Cardiac muscle cell (in vitro differentiated cells and primary cell): ENCODE data around the gene CUL2. TPM values are rescaled to one million over a fixed set of nuclear protein-coding genes. Genes with fewer than 3 reads are reported as not detected.
A peak's percentile ranks its signal among the peaks of the same experiment; 100 is the strongest.

Source experiments
- DNase-seq, 2 donors: peaks; one replicate each; pipeline versions ENCODE4 v3.0.0 to v3.0.0-alpha.2; 2010 to 2017; ENCODE audit warnings: low read depth in 1 of 2, low spot score in 1 of 2
- H3K27ac ChIP-seq: fragments of 200-600 bp; sonication (generic); 2 replicates; pipeline ENCODE4 v1.5.1; 2016
- H3K27me3 ChIP-seq: fragments of 200-600 bp; sonication (generic); 2 replicates; pipeline ENCODE4 v1.6.0; 2016; ENCODE audit warnings: control low read depth
- H3K36me3 ChIP-seq: fragments of 200-600 bp; sonication (generic); 2 replicates; pipeline ENCODE4 v1.5.1; 2016; ENCODE audit warnings: control low read depth
- H3K4me1 ChIP-seq: fragments of 200-600 bp; sonication (generic); 2 replicates; pipeline ENCODE4 v1.8.1; 2017; ENCODE audit warnings: low read depth, mild to moderate bottlenecking, mixed run types
- H3K4me3 ChIP-seq: fragments of 200-600 bp; sonication (generic); 2 replicates; pipeline ENCODE4 v1.5.1; 2016; ENCODE audit warnings: mild to moderate bottlenecking
- H3K9me3 ChIP-seq: fragments of 200-600 bp; sonication (generic); 2 replicates; pipeline ENCODE4 v1.5.1; 2017; ENCODE audit warnings: low read depth, mild to moderate bottlenecking, control low read depth
- polyA plus RNA-seq: library from polyadenylated mRNA; unstranded; fragments of >200 nt; fragmentation: Nextera tagmentation; extraction: Ambion mirVana; gene quantifications from 2 replicates; pipeline ENCODE4 v1.2.1, GENCODE V29; 2016
- total RNA-seq: library from RNA; depleted of rRNA; stranded (reverse); fragments of >200 nt; gene quantifications from 2 replicates; pipeline ENCODE4 v1.2.3, GENCODE V29; 2016
- TF ChIP-seq, protein P1 (sequence below): IDR thresholded peaks from 2 replicates; pipeline ENCODE4 v1.5.1; 2012; ENCODE audit warnings: low read depth, mild to moderate bottlenecking, low read length

The CUL2 gene
- total and polyA plus RNA-seq, 2 experiments from 2014 or later: 19.2 to 48.7 TPM

DNA sequence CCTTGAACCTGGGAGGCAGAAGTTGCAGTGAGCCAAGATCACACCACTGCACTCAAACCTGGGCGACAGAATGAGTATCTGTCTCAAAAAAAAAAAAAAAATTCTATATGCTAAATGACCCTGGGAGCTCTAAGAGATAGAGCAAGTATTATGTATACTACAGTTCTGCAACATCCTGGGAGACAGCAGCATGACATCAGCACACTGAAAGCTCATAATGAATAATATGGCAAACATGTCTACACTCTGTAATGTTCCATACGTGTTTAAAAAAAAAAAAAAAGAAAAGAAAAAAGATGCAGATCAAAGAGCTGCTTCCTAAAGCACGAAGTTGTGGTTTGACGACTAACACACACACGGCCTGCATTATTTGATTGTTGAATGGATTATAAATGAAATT, 72.5 kb downstream of the CUL2 start:
- TF ChIP-seq, protein P1, sequence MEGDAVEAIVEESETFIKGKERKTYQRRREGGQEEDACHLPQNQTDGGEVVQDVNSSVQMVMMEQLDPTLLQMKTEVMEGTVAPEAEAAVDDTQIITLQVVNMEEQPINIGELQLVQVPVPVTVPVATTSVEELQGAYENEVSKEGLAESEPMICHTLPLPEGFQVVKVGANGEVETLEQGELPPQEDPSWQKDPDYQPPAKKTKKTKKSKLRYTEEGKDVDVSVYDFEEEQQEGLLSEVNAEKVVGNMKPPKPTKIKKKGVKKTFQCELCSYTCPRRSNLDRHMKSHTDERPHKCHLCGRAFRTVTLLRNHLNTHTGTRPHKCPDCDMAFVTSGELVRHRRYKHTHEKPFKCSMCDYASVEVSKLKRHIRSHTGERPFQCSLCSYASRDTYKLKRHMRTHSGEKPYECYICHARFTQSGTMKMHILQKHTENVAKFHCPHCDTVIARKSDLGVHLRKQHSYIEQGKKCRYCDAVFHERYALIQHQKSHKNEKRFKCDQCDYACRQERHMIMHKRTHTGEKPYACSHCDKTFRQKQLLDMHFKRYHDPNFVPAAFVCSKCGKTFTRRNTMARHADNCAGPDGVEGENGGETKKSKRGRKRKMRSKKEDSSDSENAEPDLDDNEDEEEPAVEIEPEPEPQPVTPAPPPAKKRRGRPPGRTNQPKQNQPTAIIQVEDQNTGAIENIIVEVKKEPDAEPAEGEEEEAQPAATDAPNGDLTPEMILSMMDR: no peak
- no peak for DNase-seq
- no peak overlapping the region for H3K27ac ChIP-seq
- H3K4me1 ChIP-seq: no peaks in the 10 kb centered on the region
- no peaks in the 10 kb centered on the region for H3K9me3 ChIP-seq
- H3K4me3 ChIP-seq: no peak overlapping the region
- peaks cover 11% of the 10 kb centered on the region for H3K36me3 ChIP-seq
- no peaks in the 10 kb centered on the region for H3K27me3 ChIP-seq

DNA sequence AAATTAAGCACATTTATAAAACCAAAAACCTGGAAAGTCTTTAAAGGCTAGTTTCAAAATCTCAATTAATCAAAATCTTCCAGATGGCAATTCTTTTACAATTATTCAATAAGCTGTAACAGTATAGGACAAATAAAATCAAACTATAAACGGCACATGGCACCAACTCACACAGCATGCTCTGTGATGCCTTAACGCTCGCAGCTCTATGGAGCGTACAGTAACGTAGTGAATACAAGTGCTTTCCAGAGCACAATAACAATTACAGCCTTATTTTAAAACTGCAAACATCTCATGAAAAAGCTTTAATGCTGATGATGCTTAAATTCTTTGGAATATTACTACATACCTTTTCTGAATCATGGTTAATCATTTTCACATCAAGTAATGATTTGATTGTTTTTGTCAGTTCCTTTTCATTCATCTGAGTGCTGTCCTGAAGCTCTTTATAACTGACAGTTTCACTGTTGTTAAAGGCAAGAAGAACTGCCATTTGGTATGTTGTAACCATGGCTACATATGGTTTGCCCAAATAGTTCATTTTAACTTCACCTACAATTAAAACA, 74.2 kb downstream of the CUL2 start:
- H3K27ac ChIP-seq: no peak overlapping the region
- H3K4me3 ChIP-seq: no peak overlapping the region
- TF ChIP-seq, protein P1: no peak
- no peak for DNase-seq
- H3K4me1 ChIP-seq: no peaks in the 10 kb centered on the region
- H3K27me3 ChIP-seq: no peaks in the 10 kb centered on the region
- peaks cover 11% of the 10 kb centered on the region for H3K36me3 ChIP-seq
- H3K9me3 ChIP-seq: no peaks in the 10 kb centered on the region

DNA sequence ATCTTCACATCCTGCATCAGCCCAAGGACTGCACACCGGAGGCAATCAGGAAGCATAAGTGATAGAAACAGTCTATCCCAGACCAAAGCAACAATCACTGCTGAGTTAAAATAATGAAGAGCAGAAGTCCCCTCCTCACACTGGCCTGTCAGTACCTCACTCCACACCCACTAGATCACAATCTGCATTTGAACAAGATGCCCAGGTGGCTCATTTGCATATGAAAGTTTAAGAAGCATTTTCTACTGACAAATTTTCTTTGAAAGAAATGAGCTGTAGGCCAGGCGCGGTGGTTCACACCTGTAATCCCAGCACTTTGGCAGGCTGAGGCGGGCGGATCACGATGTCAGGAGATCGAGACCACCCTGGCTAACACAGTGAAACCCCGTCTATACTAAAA, 77.4 kb downstream of the CUL2 start:
- no peaks in the 10 kb centered on the region for H3K27me3 ChIP-seq
- no peak for DNase-seq
- no peak overlapping the region for H3K27ac ChIP-seq
- no peak overlapping the region for H3K4me3 ChIP-seq
- TF ChIP-seq, protein P1: no peak
- peaks cover 28% of the 10 kb centered on the region for H3K36me3 ChIP-seq
- no peaks in the 10 kb centered on the region for H3K4me1 ChIP-seq
- no peaks in the 10 kb centered on the region for H3K9me3 ChIP-seq

DNA sequence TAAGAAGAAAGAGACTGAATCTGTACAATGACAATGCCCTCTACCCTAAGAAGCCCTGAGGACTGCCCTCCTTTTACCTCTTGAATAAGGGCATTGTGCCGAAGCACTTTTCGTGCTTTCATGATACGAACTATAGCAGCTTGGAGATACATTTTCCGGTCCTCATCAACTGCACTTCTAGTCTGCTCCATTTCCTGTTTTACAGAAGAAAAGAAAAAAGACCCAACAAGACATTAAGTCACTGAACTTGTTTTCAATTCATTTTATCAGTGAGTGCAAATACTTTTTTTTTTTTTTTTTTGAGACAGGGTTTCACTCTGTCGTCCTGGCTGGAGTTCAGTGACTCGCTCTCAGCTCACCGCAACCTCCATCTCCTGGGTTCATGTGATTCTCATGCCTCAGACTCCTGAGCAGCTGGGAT, 78.4 kb downstream of the CUL2 start:
- Histone ChIP-seq H3K4me3 (no peak overlapping the region), H3K36me3 (peaks cover 28% of the 10 kb centered on the region), H3K4me1 (no peaks in the 10 kb centered on the region), H3K9me3 (no peaks in the 10 kb centered on the region), H3K27ac (no peak overlapping the region), H3K27me3 (no peaks in the 10 kb centered on the region)
- DNase-seq: peak in 1 of 2 donors; percentile 15
- TF ChIP-seq, protein P1: no peak

DNA sequence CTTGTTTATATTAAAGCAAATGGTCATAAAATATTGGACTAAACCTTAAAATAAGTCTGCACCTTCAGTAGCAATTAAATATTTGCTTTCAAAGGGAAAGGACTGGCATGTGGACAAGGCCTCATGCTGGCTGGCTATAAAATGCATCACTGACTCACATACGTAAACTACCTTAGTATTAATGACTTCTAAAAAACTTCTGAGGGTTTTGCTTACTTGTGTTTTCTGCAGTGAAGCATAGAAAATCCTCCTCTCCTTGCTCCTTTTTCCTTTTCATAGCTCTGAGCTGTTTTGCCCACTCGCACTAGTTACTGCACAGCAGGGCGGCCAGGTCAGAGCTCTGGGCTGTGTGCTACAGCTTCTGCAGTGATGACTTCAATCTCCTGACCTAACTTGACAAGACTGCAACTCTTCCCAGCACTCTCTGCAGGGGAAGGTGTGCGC, 82.3 kb downstream of the CUL2 start:
- Histone ChIP-seq H3K27me3 (no peaks in the 10 kb centered on the region), H3K4me3 (no peak overlapping the region), H3K4me1 (no peaks in the 10 kb centered on the region), H3K9me3 (no peaks in the 10 kb centered on the region), H3K36me3 (peaks cover 18% of the 10 kb centered on the region), H3K27ac (no peak overlapping the region)
- no peak for DNase-seq
- TF ChIP-seq, protein P1: no peak
